ENCODE measurements around the gene VCPKMT. TPM values are rescaled to one million over a fixed set of nuclear protein-coding genes. Genes with fewer than 3 reads are reported as not detected.

The VCPKMT gene
- total RNA-seq, 1 donor from 2014 or later = 8.1 TPM

GRCh38 chr14:50123062-50123461 lies 6.7 kb upstream of the VCPKMT start:
- TF ChIP-seq CTCF (IDR thresholded peaks at IDR 0.05; ENCODE audit: unreplicated experiment) = no peak
- Mint-ChIP-seq H3K27me3 (ENCODE audit: unreplicated experiment) (peaks cover 3% of the 10 kb centered on the region), H3K4me1 (ENCODE audit: unreplicated experiment) (peaks cover 12% of the 10 kb centered on the region), H3K9me3 (ENCODE audit: unreplicated experiment) (no peaks in the 10 kb centered on the region), H3K36me3 (ENCODE audit: low read depth, unreplicated experiment) (peaks cover 29% of the 10 kb centered on the region), H3K27ac (ENCODE audit: unreplicated experiment) (no peak overlapping the region), H3K4me3 (ENCODE audit: unreplicated experiment) (peak overlapping the region; percentile 33)
- no peak for DNase-seq (ENCODE audit: low spot score)

DNA sequence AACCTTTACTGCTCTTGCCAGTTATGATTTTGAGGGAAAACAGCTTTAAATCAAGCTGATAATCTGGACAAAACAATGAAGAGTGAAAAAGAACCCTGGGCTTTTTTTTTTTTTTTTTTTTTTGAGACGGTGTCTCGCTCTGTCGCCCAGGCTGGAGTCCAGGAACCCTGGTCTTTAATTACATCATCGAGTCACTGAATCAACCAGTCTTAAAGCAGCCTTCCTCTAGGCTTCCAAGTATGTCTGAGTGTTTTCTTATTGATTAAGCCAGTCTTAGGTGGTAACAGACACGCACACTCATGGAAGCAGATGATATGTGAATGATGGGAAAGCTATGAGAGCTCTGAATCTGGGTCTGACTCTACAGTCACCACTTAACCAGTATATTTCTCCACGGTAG lies 5.9 kb upstream of the VCPKMT start:
- no peak overlapping the region for H3K27ac Mint-ChIP-seq (ENCODE audit: unreplicated experiment)
- no peak overlapping the region for H3K4me3 Mint-ChIP-seq (ENCODE audit: unreplicated experiment)
- H3K27me3 Mint-ChIP-seq (ENCODE audit: unreplicated experiment) = peaks cover 3% of the 10 kb centered on the region
- no peaks in the 10 kb centered on the region for H3K9me3 Mint-ChIP-seq (ENCODE audit: unreplicated experiment)
- no peak for DNase-seq (ENCODE audit: low spot score)
- peaks cover 27% of the 10 kb centered on the region for H3K36me3 Mint-ChIP-seq (ENCODE audit: low read depth, unreplicated experiment)
- TF ChIP-seq CTCF (IDR thresholded peaks at IDR 0.05; ENCODE audit: unreplicated experiment) = no peak
- peaks cover 9% of the 10 kb centered on the region for H3K4me1 Mint-ChIP-seq (ENCODE audit: unreplicated experiment)

- H3K27ac Mint-ChIP-seq (ENCODE audit: unreplicated experiment) = no peak overlapping the region
- peaks cover 7% of the 10 kb centered on the region for H3K27me3 Mint-ChIP-seq (ENCODE audit: unreplicated experiment)
- no peak for DNase-seq (ENCODE audit: low spot score)
- no peak for TF ChIP-seq CTCF (IDR thresholded peaks at IDR 0.05; ENCODE audit: unreplicated experiment)
- peaks cover 13% of the 10 kb centered on the region for H3K4me1 Mint-ChIP-seq (ENCODE audit: unreplicated experiment)
- H3K36me3 Mint-ChIP-seq (ENCODE audit: low read depth, unreplicated experiment) = peaks cover 29% of the 10 kb centered on the region
- H3K9me3 Mint-ChIP-seq (ENCODE audit: unreplicated experiment) = no peaks in the 10 kb centered on the region
- H3K4me3 Mint-ChIP-seq (ENCODE audit: unreplicated experiment) = no peak overlapping the region
These were observed 5.1 kb upstream of the VCPKMT start for GRCh38 chr14:50121486-50121885.

- peaks cover 13% of the 10 kb centered on the region for H3K27me3 Mint-ChIP-seq (ENCODE audit: unreplicated experiment)
- peak overlapping the region; percentile 88 for H3K27ac Mint-ChIP-seq (ENCODE audit: unreplicated experiment)
- no peaks in the 10 kb centered on the region for H3K9me3 Mint-ChIP-seq (ENCODE audit: unreplicated experiment)
- TF ChIP-seq CTCF (IDR thresholded peaks at IDR 0.05; ENCODE audit: unreplicated experiment) = no peak
- H3K36me3 Mint-ChIP-seq (ENCODE audit: low read depth, unreplicated experiment) = peaks cover 26% of the 10 kb centered on the region
- no peak overlapping the region for H3K4me3 Mint-ChIP-seq (ENCODE audit: unreplicated experiment)
- H3K4me1 Mint-ChIP-seq (ENCODE audit: unreplicated experiment) = peaks cover 19% of the 10 kb centered on the region
- no peak for DNase-seq (ENCODE audit: low spot score)
These were observed 1.1 kb upstream of the VCPKMT start for GRCh38 chr14:50117456-50117855.

DNA sequence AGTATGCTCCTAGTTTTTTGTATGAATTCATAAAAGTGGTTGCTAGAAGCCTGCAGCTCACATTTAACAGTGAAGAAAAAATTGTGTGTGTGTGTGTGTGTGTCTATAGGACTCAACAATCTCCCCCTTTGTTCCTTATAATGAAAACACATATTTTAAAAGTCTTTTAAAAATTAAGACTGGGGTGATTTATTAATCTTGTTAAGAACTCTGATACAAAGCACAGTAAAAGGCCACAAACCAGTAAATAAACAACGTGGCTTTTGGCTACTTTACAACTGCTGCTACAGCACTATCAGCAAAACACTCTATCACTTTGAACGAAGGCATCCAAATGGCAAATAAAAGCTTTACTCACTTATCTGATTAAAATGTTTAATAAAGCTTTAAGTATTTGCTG lies 594 bp upstream of the VCPKMT start:
- TF ChIP-seq CTCF (IDR thresholded peaks at IDR 0.05; ENCODE audit: unreplicated experiment) = no peak
- peaks cover 27% of the 10 kb centered on the region for H3K36me3 Mint-ChIP-seq (ENCODE audit: low read depth, unreplicated experiment)
- peak overlapping the region; percentile 95 for H3K4me3 Mint-ChIP-seq (ENCODE audit: unreplicated experiment)
- H3K27ac Mint-ChIP-seq (ENCODE audit: unreplicated experiment) = peak overlapping the region; percentile 99
- DNase-seq (ENCODE audit: low spot score) = no peak
- H3K4me1 Mint-ChIP-seq (ENCODE audit: unreplicated experiment) = peaks cover 18% of the 10 kb centered on the region
- H3K27me3 Mint-ChIP-seq (ENCODE audit: unreplicated experiment) = peaks cover 13% of the 10 kb centered on the region
- H3K9me3 Mint-ChIP-seq (ENCODE audit: unreplicated experiment) = no peaks in the 10 kb centered on the region

Data from endothelial cell (in vitro differentiated cells).